CD4-positive, alpha-beta T cell treated with Interleukin-21 for 1 hour (primary cell): Measurements from ENCODE around the gene CIROP.
"Not testable (repeated sequence)": the region's sequence is repeated elsewhere in the genome, so short reads cannot be mapped to it uniquely, and the experiment has no call there.

ENCODE experiments used
- DNase-seq: peaks from one replicate; pipeline ENCODE4 v3.0.0-alpha.2; 2020

CIROP gene

DNA sequence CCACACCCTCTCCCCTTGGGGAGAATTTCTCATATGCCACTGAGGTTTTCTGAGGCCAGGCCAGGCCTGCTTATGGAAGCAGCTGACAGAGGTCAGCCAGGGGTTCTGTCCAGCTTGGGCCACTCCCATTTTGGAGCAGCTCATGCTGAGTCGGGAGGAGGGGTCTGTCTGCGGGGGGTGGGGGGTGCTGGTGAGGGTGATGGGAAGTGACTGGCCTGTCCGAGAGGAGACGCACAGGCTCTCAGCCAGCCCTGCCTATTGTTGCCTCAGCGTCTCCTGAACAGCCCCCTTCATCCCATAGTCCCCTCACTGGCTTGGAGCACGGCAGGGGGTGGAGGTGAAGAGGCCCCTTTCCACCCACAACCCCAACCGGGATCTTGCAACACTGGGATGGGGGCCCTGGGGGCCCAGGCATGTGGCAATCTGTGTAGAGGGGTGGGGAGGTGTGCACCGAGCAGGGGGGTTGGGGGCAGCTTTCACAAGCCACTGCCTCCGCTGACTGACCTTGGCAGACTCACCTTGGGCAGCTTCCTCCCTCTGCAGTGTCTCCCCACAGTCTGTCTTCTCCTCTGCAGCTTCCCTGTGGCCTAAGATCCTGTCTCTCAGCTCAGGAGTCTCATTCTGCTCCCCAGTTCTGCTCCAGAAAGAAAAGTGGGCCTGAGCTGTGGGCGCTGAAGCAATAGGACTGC lies 8.8 kb upstream of the CIROP start:
- no peak for DNase-seq

DNA sequence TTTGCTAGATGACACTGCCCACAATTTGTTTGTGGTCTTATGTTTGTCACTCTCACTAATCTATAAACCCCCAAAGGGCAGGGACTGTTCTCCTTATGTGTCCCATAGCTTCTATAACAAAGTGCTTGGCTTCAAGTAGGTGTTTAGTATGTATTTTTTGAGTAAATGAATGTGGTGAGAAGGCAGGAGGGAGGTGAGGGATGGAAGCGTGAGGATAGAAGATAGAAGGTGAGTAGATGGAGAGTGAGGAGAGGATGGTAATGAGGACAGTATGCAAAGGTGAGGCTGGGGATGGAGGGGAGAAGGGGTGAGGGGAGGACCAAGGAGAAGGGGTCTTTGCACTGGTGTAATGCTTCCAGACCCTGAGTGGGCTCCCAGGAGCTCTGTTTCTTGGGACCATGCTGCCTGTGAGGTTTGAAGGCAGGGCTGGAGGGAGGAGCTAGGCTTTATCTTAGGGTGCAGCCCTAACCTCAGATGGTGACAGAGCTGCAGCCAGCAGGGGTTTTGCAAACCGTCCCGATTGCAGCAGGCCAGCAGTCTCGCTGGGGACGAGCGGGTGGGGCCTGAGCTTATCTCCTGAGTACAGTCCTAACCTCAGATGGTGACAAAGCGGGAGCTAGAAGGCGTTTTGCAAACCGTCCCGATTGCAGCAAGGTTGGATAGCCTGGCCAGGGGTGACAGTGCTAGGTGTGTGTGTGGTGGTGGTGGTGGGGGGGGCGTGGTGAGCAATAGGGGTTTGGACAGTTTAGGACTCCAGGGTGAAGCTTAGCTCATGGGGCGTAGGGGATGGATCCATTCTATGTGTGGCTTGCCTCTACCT lies 7.8 kb upstream of the CIROP start:
- no peak for DNase-seq

DNA sequence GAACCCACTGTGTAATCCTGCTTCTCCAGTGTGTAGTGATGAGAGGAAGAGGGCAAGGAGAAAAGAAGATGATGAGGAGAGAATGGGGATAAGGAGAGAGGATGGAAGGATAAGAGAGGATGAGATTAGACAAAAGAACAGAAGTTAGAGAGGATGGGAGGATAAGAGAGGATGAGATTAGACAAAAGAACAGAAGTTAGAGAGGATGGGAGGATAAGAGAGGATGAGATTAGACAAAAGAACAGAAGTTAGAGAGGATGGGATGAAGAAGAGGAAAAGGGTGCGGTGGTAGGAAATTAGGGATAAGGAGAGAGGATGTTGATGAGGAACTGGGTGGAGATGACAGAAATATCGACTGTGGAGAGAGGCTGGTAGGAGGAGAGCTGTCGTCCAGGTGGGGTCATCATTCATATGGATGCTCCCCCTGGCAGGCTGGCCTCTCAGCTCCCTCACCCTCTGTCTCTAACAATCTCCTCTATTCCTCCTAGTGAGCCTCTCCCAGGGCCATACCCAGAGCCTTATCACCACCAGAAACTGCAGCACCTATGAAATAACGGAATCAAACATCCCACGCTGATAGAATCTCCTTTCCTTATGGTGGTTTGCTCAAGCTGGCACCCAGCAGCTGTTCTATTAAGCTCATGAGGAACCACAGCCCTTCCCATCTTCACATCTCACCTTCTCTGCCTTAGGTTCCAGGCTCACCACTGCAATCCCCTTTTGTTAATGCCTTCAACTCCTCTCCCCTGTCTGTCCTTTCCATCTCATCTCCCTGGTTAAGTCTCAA lies 6.0 kb upstream of the CIROP start:
- no peak for DNase-seq

DNA sequence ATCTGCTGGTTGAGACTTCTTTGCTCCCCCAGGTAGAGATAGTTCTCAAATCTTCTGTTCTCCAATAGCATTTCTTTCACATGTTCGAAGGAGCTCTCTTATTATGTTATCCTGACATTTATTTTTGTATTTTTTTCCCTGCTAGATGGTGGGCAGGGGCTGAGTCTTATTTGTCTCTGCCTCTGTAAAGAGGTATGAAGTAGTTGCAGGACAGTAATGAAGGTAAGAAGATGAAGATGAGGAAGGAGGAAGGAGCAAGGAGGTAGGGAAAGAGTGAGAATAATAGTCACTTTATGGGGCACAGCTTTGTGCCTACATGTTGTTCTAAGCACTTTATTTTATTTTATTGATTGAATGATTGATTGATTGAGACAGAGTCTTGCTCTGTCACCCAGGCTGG lies 5.0 kb upstream of the CIROP start:
- DNase-seq = no peak

DNA sequence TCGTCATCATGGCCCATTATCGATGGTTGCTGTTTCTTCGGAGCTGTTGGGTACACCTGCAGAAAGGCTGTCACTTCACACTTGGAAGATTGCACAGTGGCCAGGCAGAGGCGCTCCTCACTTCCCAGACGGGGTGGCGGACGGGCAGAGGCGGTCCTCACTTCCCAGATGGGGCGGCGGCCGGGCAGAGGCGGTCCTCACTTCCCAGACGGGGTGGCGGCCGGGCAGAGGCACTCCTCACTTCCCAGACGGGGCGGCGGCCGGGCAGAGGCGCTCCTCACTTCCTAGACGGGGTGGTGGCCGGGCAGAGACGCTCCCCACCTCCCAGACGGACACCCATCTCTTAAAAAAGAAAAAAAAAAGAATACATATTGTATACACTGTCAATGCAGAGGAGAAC lies 3.4 kb upstream of the CIROP start:
- not testable (repeated sequence) for DNase-seq

DNA sequence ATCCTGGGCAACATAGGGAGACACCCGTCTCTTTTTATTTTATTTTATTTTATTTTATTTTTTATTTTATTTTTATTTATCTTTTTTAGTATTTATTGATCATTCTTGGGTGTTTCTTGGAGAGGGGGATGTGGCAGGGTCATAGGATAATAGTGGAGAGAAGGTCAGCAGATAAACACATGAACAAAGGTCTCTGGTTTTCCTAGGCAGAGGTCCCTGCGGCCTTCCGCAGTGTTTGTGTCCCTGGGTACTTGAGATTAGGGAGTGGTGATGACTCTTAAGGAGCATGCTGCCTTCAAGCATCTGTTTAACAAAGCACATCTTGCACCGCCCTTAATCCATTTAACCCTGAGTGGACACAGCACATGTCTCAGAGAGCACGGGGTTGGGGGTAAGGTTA lies 2.8 kb upstream of the CIROP start:
- DNase-seq = not testable (repeated sequence)

DNA sequence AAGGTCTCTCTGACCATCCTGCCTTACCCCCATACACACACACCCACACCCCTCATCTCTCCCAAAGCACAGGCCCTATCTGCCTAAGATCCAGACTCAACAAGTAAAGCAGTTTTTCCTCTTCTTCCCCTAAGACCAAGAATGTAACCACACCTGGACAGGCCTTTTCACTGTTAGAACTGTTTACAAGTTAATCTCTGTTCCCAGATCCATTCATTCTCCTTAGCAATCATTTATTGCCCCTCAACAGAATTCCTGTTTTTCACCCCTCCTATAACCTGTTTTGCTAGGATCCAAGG lies 1.9 kb upstream of the CIROP start:
- no peak for DNase-seq

DNA sequence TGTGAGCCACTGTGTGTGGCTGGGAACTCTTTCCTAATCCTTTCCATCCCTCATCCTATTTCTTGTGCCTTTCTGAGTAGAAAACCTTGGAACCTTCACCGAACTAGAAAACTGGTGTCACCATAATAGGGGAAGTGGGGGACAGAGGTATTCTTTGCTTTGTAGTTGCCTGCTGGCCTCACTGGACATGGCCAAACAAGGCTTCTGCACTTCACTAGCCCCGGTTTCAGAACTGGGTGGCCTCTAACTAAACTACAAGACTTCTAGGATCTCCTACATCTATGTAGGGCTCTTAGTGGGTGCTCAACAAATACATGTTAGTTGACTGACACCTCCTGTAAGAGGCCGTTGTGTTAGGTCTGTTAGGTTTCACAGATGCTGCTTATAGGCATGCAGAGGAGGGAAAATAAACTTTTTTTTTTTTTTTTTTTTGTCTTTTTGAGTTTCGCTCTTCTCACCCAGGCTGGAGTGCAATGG lies 597 bp upstream of the CIROP start:
- no peak for DNase-seq

DNA sequence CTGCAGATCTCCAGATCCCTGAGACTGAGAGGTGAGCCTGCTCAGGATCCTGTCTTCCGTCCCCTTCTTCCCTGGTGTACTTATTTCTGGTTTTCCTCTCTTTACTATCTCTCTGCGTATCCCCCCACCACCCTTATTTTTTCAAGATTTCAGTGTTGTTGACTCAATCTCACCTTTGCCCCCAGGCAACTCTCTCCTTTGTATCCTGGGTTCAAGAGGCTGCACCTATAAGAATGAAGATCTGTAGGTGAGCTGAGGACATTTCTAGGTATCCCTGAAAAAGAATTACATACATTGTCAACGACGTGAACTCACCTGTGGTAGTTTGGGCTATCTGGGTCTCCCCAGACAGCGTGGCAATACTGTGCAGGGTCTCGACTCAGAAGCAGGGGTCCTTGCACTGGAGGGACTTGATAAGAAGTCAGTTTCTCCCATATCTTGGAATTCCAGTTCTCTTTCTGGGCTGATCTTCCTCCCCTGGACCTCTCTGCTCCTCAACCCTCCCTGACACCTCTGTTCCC lies 659 bp downstream of the CIROP start:
- DNase-seq = no peak

DNA sequence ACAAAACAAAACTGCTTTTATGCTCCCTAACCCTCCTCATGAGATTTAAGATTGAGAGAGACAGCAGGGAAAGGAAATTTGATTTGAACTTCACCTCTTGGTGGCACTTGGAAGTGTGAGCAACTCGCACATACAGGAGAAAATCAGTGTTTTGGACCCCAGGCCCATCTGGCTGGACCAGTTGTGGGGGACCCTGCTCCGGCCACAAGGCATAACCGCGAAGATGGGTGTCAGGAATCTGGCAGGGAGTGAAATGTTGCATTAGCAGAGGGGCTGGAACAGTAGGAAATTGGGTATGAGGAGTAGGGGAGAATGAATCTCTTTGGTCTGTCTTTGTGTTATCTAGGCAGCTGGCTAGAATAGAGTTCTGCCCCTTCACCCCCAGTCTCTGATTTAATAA lies 1.2 kb downstream of the CIROP start:
- no peak for DNase-seq

DNA sequence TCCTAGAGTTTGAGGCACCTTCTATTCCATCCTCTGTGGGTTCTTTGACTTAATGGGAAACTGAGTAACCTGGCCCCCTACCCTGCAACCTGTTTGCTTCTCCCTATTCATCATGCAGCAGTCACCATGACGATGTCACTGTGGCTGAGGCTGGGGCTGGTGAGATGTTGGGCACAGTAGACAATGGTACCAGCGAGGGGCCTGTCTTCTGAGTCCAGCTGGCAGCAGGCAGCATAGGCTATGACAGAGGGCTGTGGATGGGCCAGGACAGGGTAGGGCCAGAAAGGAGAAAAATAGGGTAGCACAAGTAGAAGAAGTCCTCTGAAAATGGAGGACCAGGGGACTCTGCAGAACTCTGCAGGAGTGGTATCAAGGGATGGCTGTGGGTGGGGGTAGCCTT lies 2.0 kb downstream of the CIROP start:
- DNase-seq = no peak

DNA sequence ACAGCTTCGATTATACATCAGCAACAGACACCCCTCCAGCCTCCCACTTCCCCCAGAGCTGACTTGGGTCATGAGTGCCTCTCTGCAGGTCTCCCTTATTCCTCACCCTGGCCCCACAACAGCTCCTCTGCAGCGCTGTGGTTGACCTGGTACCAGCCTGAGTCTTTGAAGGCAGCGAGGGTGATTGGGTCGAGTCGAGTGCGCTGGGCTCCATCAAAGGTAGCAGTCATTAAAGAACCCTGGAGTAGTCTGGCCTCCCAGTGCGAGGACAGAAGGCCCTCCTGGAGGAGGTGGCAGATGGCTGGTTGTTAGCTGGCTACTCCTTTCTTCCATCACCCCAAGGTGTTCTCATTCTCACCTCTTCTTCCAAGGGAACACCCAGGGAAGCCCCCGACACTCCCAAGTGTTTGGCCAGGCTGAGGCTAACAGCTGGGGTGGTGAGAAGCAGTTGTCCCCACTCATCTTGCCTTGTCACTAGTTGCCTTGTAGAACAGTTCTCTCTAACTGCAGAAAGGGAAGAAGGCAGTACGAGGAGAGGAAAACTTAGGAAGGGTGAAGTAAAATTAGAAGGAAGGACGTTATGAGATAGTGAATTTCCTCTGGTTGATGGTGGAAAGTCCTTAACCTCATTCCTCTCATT lies 2.7 kb downstream of the CIROP start:
- no peak for DNase-seq

DNA sequence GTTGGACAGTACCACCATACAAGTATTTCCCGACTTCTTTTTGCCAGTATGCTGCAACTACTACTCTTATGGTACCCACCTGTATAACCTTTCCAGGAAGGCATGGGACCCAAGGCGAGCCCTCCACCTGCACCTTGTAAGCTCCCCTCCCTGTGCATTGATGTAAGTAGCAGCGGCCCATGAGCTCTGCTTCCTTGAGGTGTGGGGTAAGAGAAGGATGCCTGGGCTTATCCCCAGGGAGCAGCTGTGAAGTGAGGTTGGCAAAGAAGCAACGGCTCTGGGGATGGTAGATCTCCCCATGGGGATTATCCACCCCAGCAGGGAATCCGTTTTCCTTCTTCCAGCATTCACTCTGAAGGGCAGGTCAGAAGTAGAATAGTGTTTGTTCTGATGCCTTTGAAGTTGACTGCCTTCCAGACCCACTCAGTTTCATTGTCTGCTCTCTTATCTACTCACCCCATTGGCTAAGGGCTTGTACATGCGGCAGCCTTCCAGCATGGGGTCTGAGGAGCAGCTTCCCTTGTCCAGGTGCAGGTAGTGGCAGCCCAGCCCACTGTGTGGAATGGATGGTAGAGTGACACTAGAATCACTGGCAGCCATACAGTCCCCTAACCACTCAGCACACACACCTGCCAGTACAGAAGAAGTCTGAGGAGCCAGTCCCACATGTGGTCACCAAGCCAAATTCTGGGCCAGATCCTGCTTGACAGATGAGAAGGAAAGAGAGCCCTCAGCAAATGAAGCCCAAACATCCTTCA lies 3.4 kb downstream of the CIROP start:
- no peak for DNase-seq

DNA sequence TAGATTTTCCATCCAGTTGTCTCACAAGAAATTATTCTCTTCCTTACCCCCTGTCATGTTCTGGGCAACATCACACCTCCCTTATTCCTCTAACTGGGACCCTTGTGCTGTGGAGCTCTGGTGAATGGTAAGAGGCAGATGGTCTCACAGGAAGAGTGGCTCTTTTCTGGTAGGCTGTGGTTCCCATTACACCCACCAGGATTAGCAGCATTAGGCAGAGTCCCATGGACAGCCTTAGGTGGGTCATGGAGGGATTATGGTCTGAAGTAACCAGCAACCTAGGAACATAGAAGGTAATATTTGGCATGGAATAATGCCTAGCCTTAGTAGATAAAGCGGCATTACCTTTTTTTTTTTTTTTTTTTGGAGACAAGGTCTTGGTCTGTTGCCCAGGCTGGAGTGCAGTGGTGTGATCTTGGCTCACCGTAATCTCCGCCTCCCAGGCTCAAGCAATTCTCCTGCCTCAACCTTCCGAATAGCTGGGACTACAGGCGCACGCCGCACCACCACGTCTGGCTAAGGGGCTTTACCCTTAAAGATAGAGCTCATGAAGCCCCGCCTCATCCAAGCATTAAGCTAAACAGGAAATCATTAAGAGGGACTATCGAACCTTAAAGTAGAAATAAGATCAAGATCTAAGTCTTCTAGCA lies 5.5 kb downstream of the CIROP start:
- no peak for DNase-seq

DNA sequence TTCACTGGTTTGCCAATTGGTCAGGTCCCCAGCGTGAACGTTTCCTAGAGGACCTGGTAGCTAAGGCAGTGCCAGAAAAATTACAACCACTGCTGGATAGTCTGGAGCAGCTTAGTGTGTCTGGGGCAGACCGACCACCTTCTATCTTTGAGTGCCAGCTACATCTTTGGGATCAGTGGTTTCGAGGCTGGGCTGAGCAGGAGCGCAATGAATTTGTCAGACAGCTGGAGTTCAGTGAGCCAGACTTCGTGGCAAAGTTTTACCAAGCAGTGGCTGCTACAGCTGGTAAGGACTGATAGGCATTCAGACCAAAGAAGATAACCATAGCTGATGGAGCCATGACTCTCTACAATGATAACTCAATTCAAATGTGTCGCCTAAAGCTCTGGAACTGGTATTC lies 7.0 kb downstream of the CIROP start:
- DNase-seq = no peak

DNA sequence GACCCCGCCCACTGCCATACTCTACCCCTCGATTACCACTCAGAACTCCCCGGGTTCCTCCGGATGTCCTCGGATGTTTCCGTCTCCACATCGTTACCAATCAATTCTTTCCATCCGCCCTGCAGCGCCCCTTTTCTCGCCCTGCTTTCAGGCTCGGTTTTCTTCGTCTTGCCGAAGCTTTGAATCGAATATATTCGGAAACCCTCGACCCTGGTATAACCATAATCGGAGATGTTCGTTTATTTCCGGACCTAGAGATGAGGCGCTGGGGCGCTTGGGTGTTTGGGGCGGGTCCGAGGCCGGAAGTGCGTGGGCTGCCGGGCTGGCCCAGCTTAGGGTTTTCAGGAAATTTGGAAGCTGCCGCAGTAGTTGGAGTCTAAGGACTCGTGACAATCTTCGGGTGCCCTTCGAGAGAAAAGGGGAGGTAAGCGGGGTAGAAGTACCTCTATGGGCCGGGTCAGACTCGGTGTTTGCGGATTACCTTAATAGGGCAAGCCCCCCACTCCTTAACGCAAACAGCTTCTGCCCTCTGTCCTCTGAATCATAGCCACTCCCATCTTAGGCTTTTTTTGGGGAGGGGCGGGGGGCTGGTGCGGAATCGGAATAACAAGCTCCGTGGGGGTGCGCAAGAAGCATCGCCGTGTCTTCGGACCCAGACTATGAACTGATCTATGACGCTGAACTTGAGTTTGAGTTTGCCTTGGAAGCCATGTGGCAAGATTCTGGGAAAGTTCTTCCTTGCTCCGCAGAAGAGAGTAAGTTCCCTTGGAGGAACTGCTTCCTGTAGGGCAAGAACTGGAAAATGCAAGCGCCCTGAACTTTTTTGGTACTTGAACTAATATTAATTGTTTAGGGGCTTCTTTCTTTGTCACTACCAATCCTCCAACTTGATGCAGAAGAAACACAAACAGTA lies 9.3 kb downstream of the CIROP start, which contains the start of gene C14orf119:
C14orf119 (plus strand) TSS at position 310 of the 913 bp plus-strand sequence. CDS start 2,154 bp downstream, outside the sequence.
- DNase-seq = peak; percentile 100

DNA sequence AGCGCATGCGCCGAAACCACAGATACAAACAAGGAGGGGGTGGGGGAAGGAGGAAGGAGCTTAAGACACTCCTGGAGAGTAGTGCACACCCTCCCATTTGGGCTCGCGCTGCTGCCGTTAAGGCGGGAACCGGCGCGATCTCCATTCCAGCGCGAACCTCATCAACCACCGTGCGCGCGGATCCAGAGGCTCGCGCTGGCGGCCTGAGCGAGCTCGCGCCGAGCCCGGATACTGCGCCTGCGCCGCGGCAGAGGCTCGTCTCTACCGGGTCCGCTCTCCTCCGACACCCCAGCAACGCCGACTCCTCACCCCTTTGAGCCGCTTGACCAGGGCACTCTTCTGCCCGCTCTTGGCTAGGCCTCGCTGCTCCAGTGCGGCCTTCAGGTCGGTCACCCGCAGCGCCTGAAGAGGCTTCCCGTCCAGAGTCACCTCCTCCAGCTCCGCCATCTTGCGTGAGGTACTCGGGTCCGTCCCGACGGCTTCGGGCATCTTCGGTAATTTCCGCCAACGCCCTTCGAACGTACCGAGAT lies 10.1 kb downstream of the CIROP start, which contains the start of gene ACIN1:
ACIN1 (minus strand) TSS at position 471 of the 530 bp plus-strand sequence; CDS start at position 447, 24 bp downstream.
- peak; percentile 84 for DNase-seq

DNA sequence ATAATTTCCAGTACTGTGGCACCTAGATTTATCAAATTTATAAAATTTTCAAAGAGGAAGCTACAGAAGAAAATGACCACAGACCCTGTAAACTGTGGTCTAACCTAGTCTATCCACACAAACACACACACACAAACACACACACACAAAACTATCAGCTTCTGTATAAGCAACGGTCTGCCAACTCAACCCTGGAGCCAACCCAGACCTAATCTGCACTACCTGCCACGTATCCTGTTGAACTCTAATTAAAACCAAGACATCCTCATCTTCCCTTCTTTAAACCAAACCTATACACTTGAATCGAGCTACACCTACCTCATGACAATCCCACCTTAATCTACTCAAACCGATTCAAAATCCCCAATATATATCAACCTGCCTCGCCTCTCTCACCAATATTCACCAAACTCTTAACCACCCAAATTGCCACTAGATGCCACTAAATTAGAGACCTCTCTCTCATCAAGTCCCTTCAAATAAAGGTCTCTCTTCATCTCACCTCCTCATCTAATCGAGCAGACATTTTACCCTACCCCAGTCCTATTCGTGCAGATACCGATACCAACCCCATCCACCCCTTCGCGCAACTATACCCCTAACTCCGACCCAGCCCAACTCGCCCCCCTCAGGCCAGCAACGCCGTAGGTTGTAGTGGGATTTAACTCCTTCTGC lies 10.7 kb downstream of the CIROP start:
- DNase-seq = peak; percentile 9

DNA sequence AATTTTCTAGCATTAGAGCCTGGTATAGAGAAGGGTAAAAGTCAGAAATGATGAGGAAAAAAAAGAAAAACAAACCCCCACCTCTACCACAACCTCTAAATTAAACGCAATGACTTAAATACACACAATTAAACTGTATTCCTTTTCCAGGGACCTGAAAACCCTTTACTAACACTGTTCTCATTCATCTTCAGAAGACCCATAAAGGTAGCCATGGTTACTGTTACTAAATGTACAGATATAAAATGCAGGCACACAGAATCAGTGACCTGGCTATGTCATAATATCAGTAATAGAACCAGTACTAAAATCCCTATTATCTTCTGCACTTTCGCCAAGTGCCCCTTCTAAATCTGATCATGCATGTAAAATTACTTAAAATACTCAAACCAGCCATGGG lies 11.3 kb downstream of the CIROP start:
- DNase-seq = no peak
